HEK293 (cell line): ENCODE measurements around the gene RBPJ.
A peak's percentile ranks its signal among the peaks of the same experiment; 100 is the strongest.

Source experiments
- CTCF ChIA-PET: fragments of 350-600 bp; formaldehyde crosslinking; extraction: SDS; loops from one replicate; lab custom pipeline; 2021; ENCODE audit warnings: antibody characterized with exemption; lab: Yijun Ruan, JAX
- POLR2A ChIA-PET: fragments of 300-600 bp; formaldehyde crosslinking; extraction: SDS; loops from one replicate; lab custom pipeline; 2020; ENCODE audit warnings: antibody characterized with exemption, inconsistent platforms; lab: Yijun Ruan, JAX
- H3K27ac ChIP-seq: fragments of 200-500 bp; sonication (Bioruptor generic); 2 replicates; pipeline ENCODE4 v1.5.1; 2014; ENCODE audit warnings: low read depth, low read length, control low read depth, inconsistent platforms; ENCODE audit errors: extremely low read depth
- H3K36me3 ChIP-seq, 2 experiments: fragments of 200-500 bp in 1 of 2; sonication (Bioruptor generic) in 1 of 2; 1 replicate in 1 of 2; 2 replicates in 1 of 2; pipeline ENCODE4 v1.5.1; 2014 to 2017; ENCODE audit warnings: inconsistent platforms in 2 of 2, low read length in 2 of 2; ENCODE audit not compliant: control insufficient read depth in 2 of 2, insufficient read depth in 1 of 2
- H3K4me1 ChIP-seq: fragments of 200-500 bp; sonication (Bioruptor generic); 2 replicates; pipeline ENCODE4 v1.5.1; 2014; ENCODE audit warnings: mild to moderate bottlenecking, low read length, inconsistent platforms; ENCODE audit not compliant: control insufficient read depth, insufficient read depth
- H3K4me3 ChIP-seq: 2 replicates; pipeline ENCODE4 v1.5.1; 2011; ENCODE audit warnings: low read depth, mild to moderate bottlenecking, control low read depth, low read length, moderate library complexity
- H3K9me3 ChIP-seq: fragments of 200-500 bp; sonication (Bioruptor generic); 2 replicates; pipeline ENCODE4 v1.5.1; 2014; ENCODE audit warnings: low read depth, low read length, inconsistent platforms; ENCODE audit not compliant: control insufficient read depth, insufficient read depth
- ELK4 ChIP-seq: IDR thresholded peaks from 2 replicates; pipeline ENCODE4 v1.6.1; 2011; ENCODE audit warnings: mild to moderate bottlenecking, low read depth, low read length, borderline replicate concordance
- GLIS1 ChIP-seq: fragments of 450-650 bp; formaldehyde crosslinking; IDR thresholded peaks from 2 replicates; pipeline ENCODE4 v1.5.1; 2016; ENCODE audit warnings: missing biosample characterization, missing genetic modification characterization
- IKZF3 ChIP-seq: fragments of 450-650 bp; IDR thresholded peaks from 2 replicates; pipeline ENCODE4 v1.5.0; 2018; ENCODE audit warnings: missing biosample characterization, mild to moderate bottlenecking, missing genetic modification characterization, moderate library complexity
- KLF8 ChIP-seq: fragments of 450-650 bp; formaldehyde crosslinking; IDR thresholded peaks from 2 replicates; pipeline ENCODE4 v1.5.1; 2016; ENCODE audit warnings: missing biosample characterization, missing genetic modification characterization
- PRDM1 ChIP-seq: fragments of 450-650 bp; formaldehyde crosslinking; IDR thresholded peaks from 2 replicates; pipeline ENCODE4; 2016; ENCODE audit warnings: missing biosample characterization, missing genetic modification characterization
- PRDM10 ChIP-seq: fragments of 450-650 bp; formaldehyde crosslinking; IDR thresholded peaks from 2 replicates; pipeline ENCODE4 v1.5.1; 2016; ENCODE audit warnings: missing biosample characterization, missing genetic modification characterization
- SP7 ChIP-seq: fragments of 450-650 bp; formaldehyde crosslinking; IDR thresholded peaks from 2 replicates; pipeline ENCODE4 v1.5.1; 2016; ENCODE audit warnings: missing biosample characterization, missing genetic modification characterization
- TCF7L2 ChIP-seq: IDR thresholded peaks from 2 replicates; pipeline ENCODE4 v1.6.1; 2011; ENCODE audit warnings: low read depth, mild to moderate bottlenecking, inconsistent platforms, low read length, moderate library complexity, borderline replicate concordance
- ZEB2 ChIP-seq: fragments of 450-650 bp; formaldehyde crosslinking; IDR thresholded peaks from 2 replicates; pipeline ENCODE4 v1.5.1; 2016; ENCODE audit warnings: missing biosample characterization, missing genetic modification characterization
- ZNF146 ChIP-seq: fragments of 450-650 bp; formaldehyde crosslinking; IDR thresholded peaks from 2 replicates; pipeline ENCODE4 v1.5.1; 2016; ENCODE audit warnings: missing biosample characterization, missing genetic modification characterization
- ZNF157 ChIP-seq: fragments of 450-650 bp; formaldehyde crosslinking; IDR thresholded peaks from 2 replicates; pipeline ENCODE4 v1.5.1; 2016; ENCODE audit warnings: missing biosample characterization, missing genetic modification characterization
- ZNF2 ChIP-seq: fragments of 450-650 bp; formaldehyde crosslinking; IDR thresholded peaks from 2 replicates; pipeline ENCODE4 v1.5.1; 2016; ENCODE audit warnings: missing biosample characterization, missing genetic modification characterization
- ZNF211 ChIP-seq: fragments of 450-650 bp; formaldehyde crosslinking; IDR thresholded peaks from 2 replicates; pipeline ENCODE4 v1.5.1; 2016; ENCODE audit warnings: low read depth, missing biosample characterization, missing genetic modification characterization
- ZNF24 ChIP-seq: fragments of 450-650 bp; formaldehyde crosslinking; IDR thresholded peaks from 2 replicates; pipeline ENCODE4 v1.5.1; 2016; ENCODE audit warnings: missing biosample characterization, missing genetic modification characterization
- ZNF26 ChIP-seq: fragments of 450-650 bp; formaldehyde crosslinking; IDR thresholded peaks from 2 replicates; pipeline ENCODE4 v1.5.1; 2016; ENCODE audit warnings: missing biosample characterization, missing genetic modification characterization
- ZNF302 ChIP-seq: fragments of 450-650 bp; formaldehyde crosslinking; IDR thresholded peaks from 2 replicates; pipeline ENCODE4 v1.5.1; 2016; ENCODE audit warnings: missing biosample characterization, missing genetic modification characterization, low read depth
- ZNF311 ChIP-seq: fragments of 450-650 bp; formaldehyde crosslinking; IDR thresholded peaks from 2 replicates; pipeline ENCODE4 v1.5.1; 2017; ENCODE audit warnings: missing biosample characterization, missing genetic modification characterization, borderline replicate concordance
- ZNF366 ChIP-seq: fragments of 450-650 bp; formaldehyde crosslinking; conservative IDR thresholded peaks from 2 replicates; pipeline ENCODE4 v1.5.1; 2016; ENCODE audit warnings: missing biosample characterization, missing genetic modification characterization
- ZNF433 ChIP-seq: fragments of 450-650 bp; formaldehyde crosslinking; IDR thresholded peaks from 2 replicates; pipeline ENCODE4 v1.5.1; 2016; ENCODE audit warnings: missing biosample characterization, missing genetic modification characterization, low read depth
- ZNF48 ChIP-seq: fragments of 450-650 bp; formaldehyde crosslinking; IDR thresholded peaks from 2 replicates; pipeline ENCODE4 v1.5.1; 2016; ENCODE audit warnings: missing biosample characterization, missing genetic modification characterization
- ZNF561 ChIP-seq: fragments of 450-650 bp; IDR thresholded peaks from 2 replicates; pipeline ENCODE4 v1.5.1; 2018; ENCODE audit warnings: missing biosample characterization, missing genetic modification characterization, borderline replicate concordance
- ZNF621 ChIP-seq: fragments of 450-650 bp; formaldehyde crosslinking; IDR thresholded peaks from 2 replicates; pipeline ENCODE4 v1.5.1; 2017; ENCODE audit warnings: missing biosample characterization, missing genetic modification characterization
- ZNF76 ChIP-seq: fragments of 450-650 bp; formaldehyde crosslinking; IDR thresholded peaks from 2 replicates; pipeline ENCODE4; 2016; ENCODE audit warnings: low read depth, missing biosample characterization, missing genetic modification characterization, borderline replicate concordance
- ZNF843 ChIP-seq: fragments of 450-650 bp; formaldehyde crosslinking; IDR thresholded peaks from 2 replicates; pipeline ENCODE4 v1.5.1; 2016; ENCODE audit warnings: missing biosample characterization, missing genetic modification characterization
- ZSCAN18 ChIP-seq: fragments of 450-650 bp; formaldehyde crosslinking; IDR thresholded peaks from 2 replicates; pipeline ENCODE4 v1.5.1; 2016; ENCODE audit warnings: missing biosample characterization, missing genetic modification characterization

The RBPJ gene

GRCh38 chr4:26337612-26338011 lies 16.8 kb downstream of the RBPJ start (continued):
- no peak for TF ChIP-seq TCF7L2
- no peak for TF ChIP-seq KLF8 (tag by site-specific recombination)
- TF ChIP-seq ZNF366, result no peak
- no peak for TF ChIP-seq ZSCAN18 (tag by site-specific recombination)
- TF ChIP-seq, all 188 proteins: peak for 0

GRCh38 chr4:26342328-26343037 lies 21.7 kb downstream of the RBPJ start:
- no peak overlapping the region for H3K4me3 ChIP-seq
- H3K36me3 ChIP-seq, result no peaks in the 10 kb centered on the region
- no peaks in the 10 kb centered on the region for H3K9me3 ChIP-seq
- H3K4me1 ChIP-seq, result peaks cover 4% of the 10 kb centered on the region; the same call in 1 of the 2 replicates
- ChIA-PET POLR2A (no interaction called here), CTCF (interaction anchor here (0.6 to 0.9 kb wide), 3 partner anchors 13 to 273 kb away, joined by 3 read pairs; no protein-coding TSS in a partner anchor)
- H3K27ac ChIP-seq, result no peak overlapping the region
- TF ChIP-seq PRDM1 (tag by site-specific recombination) (peak; percentile 75), ZNF76 (no peak), ZNF26 (tag by site-specific recombination) (no peak), ZEB2 (tag by site-specific recombination) (0 out of 2 replicates have a peak, but pooled peaks have one; percentile 29), IKZF3 (tag by site-specific recombination) (peak; percentile 54; the same call in 1 of the 2 replicates), SP7 (tag by site-specific recombination) (0 out of 2 replicates have a peak, but pooled peaks have one; percentile 29), PRDM10 (peak; percentile 85)

- Histone ChIP-seq H3K4me3 (no peak overlapping the region), H3K9me3 (no peaks in the 10 kb centered on the region), H3K36me3 (no peaks in the 10 kb centered on the region), H3K4me1 (peaks cover 4% of the 10 kb centered on the region; the same call in 1 of the 2 replicates), H3K27ac (no peak overlapping the region)
- ChIA-PET CTCF (interaction anchor here (0.6 to 0.9 kb wide), 4 partner anchors 12 to 639 kb away, joined by 3 read pairs; no protein-coding TSS in a partner anchor), POLR2A (no interaction called here)
- TF ChIP-seq ZNF24 (tag by site-specific recombination) (no peak), ZNF302 (tag by site-specific recombination) (no peak), ZNF48 (tag by site-specific recombination) (no peak), ZNF211 (tag by site-specific recombination) (no peak), ZNF157 (tag by site-specific recombination) (no peak), ZNF433 (tag by site-specific recombination) (no peak), ELK4 (no peak), ZNF311 (tag by site-specific recombination) (no peak), IKZF3 (tag by site-specific recombination) (no peak), ZNF621 (tag by site-specific recombination) (no peak), ZNF561 (tag by site-specific recombination) (no peak), ZNF843 (tag by site-specific recombination) (no peak), ZNF2 (tag by site-specific recombination) (no peak), GLIS1 (tag by site-specific recombination) (no peak), ZNF146 (tag by site-specific recombination) (no peak)
Measured at GRCh38 chr4:26343038-26343398, 22.2 kb downstream of the RBPJ start.
